Spleen (tissue), 7 donors: ENCODE data around the gene SNX1.

ENCODE experiments used
- CTCF ChIP-seq, 11 experiments: fragments of 200-600 bp in 7 of 11; fragments of 450-650 bp in 4 of 11; sonication (generic) in 4 of 11; IDR thresholded peaks in 8 of 11; conservative IDR thresholded peaks in 3 of 11; 1 replicate in 7 of 11; 2 replicates in 4 of 11; pipeline versions ENCODE4 v1.4.0 to v1.8.0; 2016 to 2021; ENCODE audit warnings: antibody characterized with exemption in 11 of 11, inconsistent platforms in 4 of 11, mild to moderate bottlenecking in 1 of 11
- POLR2A ChIP-seq, 3 donors: fragments of 450-650 bp; IDR thresholded peaks; one replicate each; pipeline ENCODE4 v1.5.1; 2017; ENCODE audit warnings: antibody characterized with exemption in 3 of 3, mild to moderate bottlenecking in 1 of 3
- POLR2AphosphoS5 ChIP-seq, 3 donors: sonication (generic); formaldehyde crosslinking; IDR thresholded peaks; one replicate each; pipeline ENCODE4 v1.5.1; 2017; ENCODE audit warnings: antibody characterized with exemption in 3 of 3
- donor health status: DM: no; HTN: no; CAD: no; lungs with moderate emphysema.
- donor health status: DM: no; HTN: no; CAD: no.
- donor health status: DM: no; HTN: no; CAD: no.

DNA sequence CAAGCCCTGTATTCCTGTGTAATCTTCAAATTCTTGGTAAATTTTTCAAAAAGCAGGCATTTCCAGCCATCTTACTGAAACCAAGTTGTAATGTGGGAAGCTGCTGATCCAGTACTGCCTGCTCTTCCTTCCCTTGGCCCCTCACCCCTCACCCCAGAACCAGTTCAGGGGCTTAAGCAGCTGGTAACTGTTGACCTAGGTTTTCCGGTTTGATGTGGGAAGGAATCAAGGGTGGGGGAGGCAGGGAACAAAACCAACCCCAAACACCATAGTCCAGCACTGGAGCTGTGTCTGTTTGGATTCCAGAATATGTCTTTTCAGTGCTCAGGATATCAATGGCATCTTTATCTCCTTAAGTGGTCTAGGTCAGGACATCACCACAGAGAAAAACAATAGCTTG is 26.7 kb downstream of the SNX1 start:
- TF ChIP-seq POLR2AphosphoS5 (IDR thresholded peaks at IDR 0.05) (no peak), CTCF (IDR thresholded peaks at IDR 0.05 in 8 of 11, conservative IDR thresholded peaks at IDR 0.05 in 3 of 11) (no peak), POLR2A (IDR thresholded peaks at IDR 0.05) (no peak)
